Endodermal cell (in vitro differentiated cells): ENCODE measurements around the gene RAC3. TPM values are rescaled to one million over a fixed set of nuclear protein-coding genes. Genes with fewer than 3 reads are reported as not detected.

Experiments
- DNase-seq: peaks from one replicate; pipeline ENCODE4 v3.0.0-alpha.2; 2017
- H3K27ac ChIP-seq: 2 replicates; pipeline ENCODE4 v1.5.1; 2013; ENCODE audit warnings: mild to moderate bottlenecking, low read depth, low read length, moderate library complexity
- H3K27me3 ChIP-seq: 2 replicates; pipeline ENCODE4 v1.6.1; 2013; ENCODE audit warnings: mild to moderate bottlenecking, low read length, moderate library complexity; ENCODE audit not compliant: insufficient read depth, control insufficient read depth, poor library complexity, severe bottlenecking
- H3K36me3 ChIP-seq: 2 replicates; pipeline ENCODE4 v1.7.0; 2013; ENCODE audit warnings: mild to moderate bottlenecking, low read length, moderate library complexity; ENCODE audit not compliant: control insufficient read depth, insufficient read depth
- H3K4me1 ChIP-seq: one replicate; pipeline ENCODE4 v1.7.0; 2013; ENCODE audit warnings: low read length; ENCODE audit not compliant: control insufficient read depth, insufficient read depth
- H3K4me3 ChIP-seq: 2 replicates; pipeline ENCODE4 v1.5.1; 2013; ENCODE audit warnings: mild to moderate bottlenecking, low read length, moderate library complexity
- H3K9ac ChIP-seq: 2 replicates; pipeline ENCODE4 v1.6.1; 2013; ENCODE audit warnings: mild to moderate bottlenecking, low read length, moderate library complexity; ENCODE audit not compliant: poor library complexity, severe bottlenecking; ENCODE audit errors: extremely low read depth
- H3K9me3 ChIP-seq: 2 replicates; pipeline ENCODE4 v1.6.1; 2013; ENCODE audit warnings: mild to moderate bottlenecking, low read length, moderate library complexity; ENCODE audit not compliant: control insufficient read depth
- H3K27ac Mint-ChIP-seq: 2 replicates; pipeline ENCODE4 v1.8.0; 2020; ENCODE audit warnings: mixed read lengths
- H3K27me3 Mint-ChIP-seq: 2 replicates; pipeline ENCODE4 v1.8.0; 2021; ENCODE audit warnings: mild to moderate bottlenecking, mixed read lengths; ENCODE audit not compliant: insufficient read depth
- H3K36me3 Mint-ChIP-seq: 2 replicates; pipeline ENCODE4 v1.8.0; 2020; ENCODE audit warnings: low read depth, mixed read lengths
- H3K4me1 Mint-ChIP-seq: 2 replicates; pipeline ENCODE4 v1.8.0; 2020; ENCODE audit warnings: mixed read lengths
- H3K4me3 Mint-ChIP-seq: 2 replicates; pipeline ENCODE4 v1.8.0; 2020; ENCODE audit warnings: mild to moderate bottlenecking, moderate library complexity, mixed read lengths
- H3K9me3 Mint-ChIP-seq: 2 replicates; pipeline ENCODE4 v1.8.0; 2020; ENCODE audit warnings: mild to moderate bottlenecking, mixed read lengths
- CTCF ChIP-seq: fragments of 200-600 bp; sonication (generic); conservative IDR thresholded peaks from 2 replicates; pipeline ENCODE4 v1.5.0; 2021; ENCODE audit warnings: antibody characterized with exemption, mild to moderate bottlenecking
- WGBS, 2 experiments: methylation state at CpG; one replicate each; pipeline versions ENCODE4 v1.1.5 to v1.1.7; 2013; ENCODE audit warnings: missing lambda C conversion rate in 2 of 2, mixed read lengths in 1 of 2; ENCODE audit not compliant: insufficient coverage in 1 of 2, insufficient read length in 1 of 2; 5-methylcytosine and 5-hydroxymethylcytosine counted together
- total RNA-seq, 2 donors: library from RNA; stranded (reverse); fragmentation: NEBNext Ultra II Directional in 1 of 2; extraction: Animal tissue kit (Norgen Biotek cat#: 25700) in 1 of 2; gene quantifications; 2 replicates in 1 of 2; 3 replicates in 1 of 2; pipeline ENCODE4 v1.2.1, GENCODE V29; 2021

The RAC3 gene
- total RNA-seq, 2 donors from 2014 or later, result 45.7 to 53.9 TPM

GRCh38 chr17:82081966-82082365, 50.5 kb downstream of the RAC3 start:
- 96 to 97% methylated on average over 17 to 22 of the region's 22 CpGs for WGBS, 2 experiments
- peaks cover 32% of the 10 kb centered on the region for H3K36me3 ChIP-seq
- H3K9me3 ChIP-seq, result no peaks in the 10 kb centered on the region
- Mint-ChIP-seq H3K4me1 (no peaks in the 10 kb centered on the region), H3K27me3 (no peaks in the 10 kb centered on the region), H3K4me3 (no peak overlapping the region), H3K27ac (no peak overlapping the region), H3K9me3 (no peaks in the 10 kb centered on the region), H3K36me3 (peaks cover 33% of the 10 kb centered on the region)
- H3K9ac ChIP-seq, result no peak overlapping the region
- no peak for TF ChIP-seq CTCF
- H3K4me1 ChIP-seq, result no peaks in the 10 kb centered on the region
- H3K4me3 ChIP-seq, result no peak overlapping the region
- H3K27me3 ChIP-seq, result no peaks in the 10 kb centered on the region
- DNase-seq, result no peak
- no peak overlapping the region for H3K27ac ChIP-seq

- no peak for TF ChIP-seq CTCF
- H3K9me3 Mint-ChIP-seq, result no peaks in the 10 kb centered on the region
- 96 to 100% methylated on average over 14 to 19 of the region's 19 CpGs for WGBS, 2 experiments
- no peaks in the 10 kb centered on the region for H3K9me3 ChIP-seq
- no peaks in the 10 kb centered on the region for H3K27me3 ChIP-seq
- no peak overlapping the region for H3K9ac ChIP-seq
- H3K4me3 ChIP-seq, result no peak overlapping the region
- H3K36me3 ChIP-seq, result peaks cover 36% of the 10 kb centered on the region
- no peaks in the 10 kb centered on the region for H3K4me1 ChIP-seq
- H3K4me3 Mint-ChIP-seq, result no peak overlapping the region
- H3K27ac ChIP-seq, result no peak overlapping the region
- no peaks in the 10 kb centered on the region for H3K4me1 Mint-ChIP-seq
- peaks cover 33% of the 10 kb centered on the region for H3K36me3 Mint-ChIP-seq
- no peak overlapping the region for H3K27ac Mint-ChIP-seq
- no peaks in the 10 kb centered on the region for H3K27me3 Mint-ChIP-seq
- DNase-seq, result no peak
Observed at GRCh38 chr17:82082456-82082855, 51.0 kb downstream of the RAC3 start.

GRCh38 chr17:82083009-82083408, 51.5 kb downstream of the RAC3 start:
- H3K4me1 ChIP-seq, result no peaks in the 10 kb centered on the region
- H3K4me3 Mint-ChIP-seq, result no peak overlapping the region
- no peak overlapping the region for H3K27ac ChIP-seq
- no peaks in the 10 kb centered on the region for H3K27me3 Mint-ChIP-seq
- DNase-seq, result no peak
- no peaks in the 10 kb centered on the region for H3K27me3 ChIP-seq
- H3K4me1 Mint-ChIP-seq, result no peaks in the 10 kb centered on the region
- peaks cover 41% of the 10 kb centered on the region for H3K36me3 ChIP-seq
- peaks cover 35% of the 10 kb centered on the region for H3K36me3 Mint-ChIP-seq
- no peak for TF ChIP-seq CTCF
- no peak overlapping the region for H3K9ac ChIP-seq
- no peak overlapping the region for H3K27ac Mint-ChIP-seq
- 95 to 96% methylated on average over 24 of the region's 24 CpGs for WGBS, 2 experiments
- no peaks in the 10 kb centered on the region for H3K9me3 ChIP-seq
- no peaks in the 10 kb centered on the region for H3K9me3 Mint-ChIP-seq
- no peak overlapping the region for H3K4me3 ChIP-seq

Other genes with a start within 250 kb of the RAC3 start
- 1 to 10 TPM in 1 of 2 donors, not detected in 1; 4.0 TPM for gene GCGR, start 227.5 kb upstream of the RAC3 start, total RNA-seq
- 100 to 1,000 TPM; 164 to 183 TPM for gene MCRIP1, start 198.4 kb upstream of the RAC3 start, total RNA-seq
- not detected for gene PPP1R27, start 196.6 kb upstream of the RAC3 start, total RNA-seq
- gene P4HB, start 171.1 kb upstream of the RAC3 start, total RNA-seq, result 100 to 1,000 TPM; 493 to 535 TPM
- 100 to 1,000 TPM; 240 to 254 TPM for gene ARHGDIA, start 160.3 kb upstream of the RAC3 start, total RNA-seq
- gene ALYREF, start 140.1 kb upstream of the RAC3 start, total RNA-seq, result 100 to 1,000 TPM; 154 to 170 TPM
- gene ANAPC11, start 140.0 kb upstream of the RAC3 start, total RNA-seq, result 100 to 1,000 TPM; 161 to 195 TPM
- 1 to 10 TPM; 3.3 to 3.7 TPM for gene NPB, start 129.4 kb upstream of the RAC3 start, total RNA-seq
- gene PCYT2, start 120.3 kb upstream of the RAC3 start, total RNA-seq, result 10 to 100 TPM; 66.8 to 70.9 TPM
- 10 to 100 TPM; 21.8 to 22.1 TPM for gene SIRT7, start 113.5 kb upstream of the RAC3 start, total RNA-seq
- gene MAFG, start 103.9 kb upstream of the RAC3 start, total RNA-seq, result 10 to 100 TPM; 39.9 to 54.1 TPM
- 100 to 1,000 TPM; 104 to 107 TPM for gene PYCR1, start 94.4 kb upstream of the RAC3 start, total RNA-seq
- gene MYADML2, start 84.4 kb upstream of the RAC3 start, total RNA-seq, result not detected
- gene NOTUM, start 70.5 kb upstream of the RAC3 start, total RNA-seq, result 10 to 100 TPM; 12.5 to 26.3 TPM
- 10 to 100 TPM; 50.8 to 65.4 TPM for gene ASPSCR1, start 54.0 kb upstream of the RAC3 start, total RNA-seq
- gene CENPX, start 8.8 kb upstream of the RAC3 start, total RNA-seq, result 10 to 100 TPM; 80.0 to 85.0 TPM
- gene LRRC45, start 8.4 kb upstream of the RAC3 start, total RNA-seq, result 10 to 100 TPM; 35.1 to 38.9 TPM
- gene DCXR, start 6.0 kb downstream of the RAC3 start, total RNA-seq, result 10 to 100 TPM; 73.8 to 83.6 TPM
- gene RFNG, start 20.1 kb downstream of the RAC3 start, total RNA-seq, result 10 to 100 TPM; 46.3 to 54.5 TPM
- gene GPS1, start 20.2 kb downstream of the RAC3 start, total RNA-seq, result 100 to 1,000 TPM; 152 to 153 TPM
- 100 to 1,000 TPM in 1 of 2 donors, 10 to 100 TPM in 1; 85.3 to 108 TPM for gene DUS1L, start 34.1 kb downstream of the RAC3 start, total RNA-seq
- gene FASN, start 66.6 kb downstream of the RAC3 start, total RNA-seq, result 100 to 1,000 TPM; 371 to 498 TPM
- gene CCDC57, start 181.2 kb downstream of the RAC3 start, total RNA-seq, result 10 to 100 TPM; 61.8 to 82.8 TPM
- gene SLC16A3, start 197.4 kb downstream of the RAC3 start, total RNA-seq, result 10 to 100 TPM; 31.8 to 39.7 TPM
- gene CSNK1D, start 242.0 kb downstream of the RAC3 start, total RNA-seq, result 100 to 1,000 TPM; 104 to 143 TPM